ENCODE measurements around the gene TNFAIP8L3. TPM values are rescaled to one million over a fixed set of nuclear protein-coding genes. Genes with fewer than 3 reads are reported as not detected.

The TNFAIP8L3 gene
- total RNA-seq, 4 donors from 2014 or later: 13.4 to 26.4 (median 15.6) TPM

- H3K36me3 ChIP-seq: no peaks in the 10 kb centered on the region
- H3K4me3 ChIP-seq: no peak overlapping the region
- intact Hi-C loops (cut with DNase I): no loop called here
- H3K27ac ChIP-seq (replicated peaks in 1 of 4): peak overlapping the region in 2 of 4 donors; percentile 72 to 78
- DNase-seq (ENCODE audit: extremely low spot score): no peak
- whole genome bisulfite sequencing: 96% methylated on average over 3 of the region's 3 CpGs
- no peaks in the 10 kb centered on the region for H3K27me3 ChIP-seq
- H3K9me3 ChIP-seq: no peaks in the 10 kb centered on the region
- H3K4me1 ChIP-seq: peaks cover 13 to 45% (median 37%) of the 10 kb centered on the region in 4 donors
- TF ChIP-seq POLR2A (IDR thresholded peaks at IDR 0.05; ENCODE audit: low read depth) (no peak), POLR2AphosphoS5 (IDR thresholded peaks at IDR 0.05) (no peak), EP300 (IDR thresholded peaks at IDR 0.05) (no peak), CTCF (IDR thresholded peaks at IDR 0.05) (no peak)
These were observed 15.5 kb upstream of the TNFAIP8L3 start for GRCh38 chr15:51110171-51110570.

- H3K27ac ChIP-seq (replicated peaks in 1 of 4): peak overlapping the region; percentile 62 to 78 (median 74)
- 25% methylated on average over 3 of the region's 3 CpGs for WGBS
- no peaks in the 10 kb centered on the region for H3K9me3 ChIP-seq
- peak overlapping the region in 1 of 4 donors; percentile 23 for H3K4me3 ChIP-seq
- DNase-seq (ENCODE audit: extremely low spot score): no peak
- peak; percentile 65 to 78 for TF ChIP-seq POLR2AphosphoS5 (IDR thresholded peaks at IDR 0.05)
- TF ChIP-seq POLR2A (IDR thresholded peaks at IDR 0.05; ENCODE audit: low read depth): no peak
- TF ChIP-seq EP300 (IDR thresholded peaks at IDR 0.05): peak; percentile 36
- no peaks in the 10 kb centered on the region for H3K27me3 ChIP-seq
- H3K4me1 ChIP-seq: peaks cover 22 to 45% (median 40%) of the 10 kb centered on the region in 4 donors
- H3K36me3 ChIP-seq: no peaks in the 10 kb centered on the region
- intact Hi-C loops (cut with DNase I): no loop called here
These were observed 14.3 kb upstream of the TNFAIP8L3 start for GRCh38 chr15:51108933-51109550.

- Histone ChIP-seq H3K4me3 (no peak overlapping the region), H3K36me3 (no peaks in the 10 kb centered on the region), H3K4me1 (peaks cover 26 to 54% (median 45%) of the 10 kb centered on the region in 4 donors), H3K9me3 (no peaks in the 10 kb centered on the region), H3K27ac (replicated peaks in 1 of 4) (peak overlapping the region in 3 of 4 donors; percentile 62 to 78 (median 72)), H3K27me3 (no peaks in the 10 kb centered on the region)
- DNase-seq (ENCODE audit: extremely low spot score): no peak
- TF ChIP-seq CTCF (IDR thresholded peaks at IDR 0.05) (no peak), EP300 (IDR thresholded peaks at IDR 0.05) (no peak), POLR2A (IDR thresholded peaks at IDR 0.05; ENCODE audit: low read depth) (no peak), POLR2AphosphoS5 (IDR thresholded peaks at IDR 0.05) (no peak)
- 100% methylated on average over 3 of the region's 3 CpGs for whole genome bisulfite sequencing
- intact Hi-C loops (cut with DNase I): no loop called here
These were observed 12.9 kb upstream of the TNFAIP8L3 start for GRCh38 chr15:51107612-51108011.

- Histone ChIP-seq H3K27ac (replicated peaks in 1 of 4) (peak overlapping the region in 2 of 4 donors; percentile 13 to 44), H3K4me1 (peaks cover 26 to 54% (median 45%) of the 10 kb centered on the region in 4 donors), H3K4me3 (no peak overlapping the region), H3K27me3 (no peaks in the 10 kb centered on the region), H3K36me3 (no peaks in the 10 kb centered on the region), H3K9me3 (no peaks in the 10 kb centered on the region)
- DNase-seq (ENCODE audit: extremely low spot score): no peak
- TF ChIP-seq EP300 (IDR thresholded peaks at IDR 0.05) (no peak), POLR2A (IDR thresholded peaks at IDR 0.05; ENCODE audit: low read depth) (no peak), POLR2AphosphoS5 (IDR thresholded peaks at IDR 0.05) (no peak), CTCF (IDR thresholded peaks at IDR 0.05) (no peak)
- intact Hi-C loops (cut with DNase I): no loop called here
These were observed 11.8 kb upstream of the TNFAIP8L3 start for GRCh38 chr15:51106481-51106880.

GRCh38 chr15:51105430-51106016, 10.8 kb upstream of the TNFAIP8L3 start:
- H3K27ac ChIP-seq (replicated peaks in 1 of 4): peak overlapping the region; percentile 59 to 72 (median 68)
- intact Hi-C loops (cut with DNase I): no loop called here

More at GRCh38 chr15:51105430-51106016, 10.8 kb upstream of the TNFAIP8L3 start:
- Histone ChIP-seq H3K9me3 (no peaks in the 10 kb centered on the region), H3K4me1 (peaks cover 26 to 54% (median 45%) of the 10 kb centered on the region in 4 donors), H3K4me3 (no peak overlapping the region), H3K27me3 (no peaks in the 10 kb centered on the region), H3K36me3 (no peaks in the 10 kb centered on the region)
- TF ChIP-seq POLR2A (IDR thresholded peaks at IDR 0.05; ENCODE audit: low read depth) (no peak), CTCF (IDR thresholded peaks at IDR 0.05) (no peak), POLR2AphosphoS5 (IDR thresholded peaks at IDR 0.05) (no peak), EP300 (IDR thresholded peaks at IDR 0.05) (no peak)
- WGBS: 79% methylated on average over 4 of the region's 4 CpGs
- DNase-seq (ENCODE audit: extremely low spot score): no peak
